K562 treated with DMSO at 1 percent for 12 hours (cell line): ENCODE data around the gene ENDOG. TPM values are rescaled to one million over a fixed set of nuclear protein-coding genes. Genes with fewer than 3 reads are reported as not detected.

Source experiments
- total RNA-seq: library from RNA; unstranded; fragments of 300-600 nt; gene quantifications from 2 replicates; pipeline ENCODE4 v1.2.3, GENCODE V29; 2022; ENCODE audit not compliant: insufficient read depth

The ENDOG gene
- 124 and 190 TPM in 2 replicates for total RNA-seq

GRCh38 chr9:128818099-128818838 is at the start of gene ENDOG:
Gene ENDOG, plus strand, starts transcription at chr9:128818500. Its CDS starts 185 bp downstream, at chr9:128818685.

GRCh38 chr9:128771745-128772519 is 46.4 kb upstream of the ENDOG start, which contains the start of gene ZER1:
Gene ZER1, minus strand, starts transcription at chr9:128771927. Its CDS starts 16,362 bp downstream, at chr9:128755565.

DNA sequence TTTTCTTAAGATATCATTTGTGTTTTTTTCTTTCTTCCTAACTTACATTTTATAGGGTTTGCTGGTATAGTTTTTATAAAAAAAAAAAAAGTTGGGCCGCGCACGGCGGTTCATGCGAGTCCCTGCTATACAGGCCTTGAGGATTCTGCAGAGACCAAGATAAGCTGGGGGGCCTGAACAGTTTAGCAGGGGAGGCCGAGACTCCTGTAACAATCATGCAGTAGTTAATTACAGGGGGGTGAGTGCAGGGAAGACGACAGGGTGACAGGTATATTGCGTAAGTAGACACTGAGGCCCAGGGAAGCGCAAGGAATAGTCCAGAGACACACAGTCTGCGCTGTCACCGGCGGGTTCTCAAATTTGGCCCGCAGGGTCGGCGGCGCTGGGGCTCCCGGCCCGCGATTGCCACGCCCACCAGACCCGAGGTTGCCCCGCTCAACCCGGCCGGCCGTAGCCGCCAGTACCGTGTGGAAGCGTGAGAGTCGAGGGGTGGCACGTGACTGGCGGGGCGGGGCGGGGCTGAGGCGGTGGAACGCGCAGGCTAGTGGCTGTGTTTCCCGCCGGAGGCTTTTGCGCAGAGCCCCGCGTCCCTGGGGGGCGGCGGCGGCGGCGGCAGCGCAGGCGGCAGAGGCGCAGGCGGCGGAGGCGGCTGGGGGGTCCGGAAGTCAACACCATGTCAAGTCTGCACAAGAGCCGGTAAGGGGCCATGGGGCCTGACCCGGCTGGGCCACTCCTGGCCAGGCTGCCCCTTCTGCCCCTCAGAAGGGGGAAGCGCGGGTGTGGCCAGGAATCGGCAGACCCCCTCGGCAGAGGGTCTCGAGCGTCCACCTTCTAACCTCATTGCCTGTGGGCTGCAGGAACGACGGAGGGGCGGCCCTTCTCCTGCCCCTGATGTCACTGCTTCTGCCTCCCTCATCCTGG is 31.4 kb upstream of the ENDOG start, which contains the start of gene TBC1D13:
Gene TBC1D13 (plus strand): TSS at position 573 of the 921 bp plus-strand sequence. CDS start 101 bp downstream, at position 674.

DNA sequence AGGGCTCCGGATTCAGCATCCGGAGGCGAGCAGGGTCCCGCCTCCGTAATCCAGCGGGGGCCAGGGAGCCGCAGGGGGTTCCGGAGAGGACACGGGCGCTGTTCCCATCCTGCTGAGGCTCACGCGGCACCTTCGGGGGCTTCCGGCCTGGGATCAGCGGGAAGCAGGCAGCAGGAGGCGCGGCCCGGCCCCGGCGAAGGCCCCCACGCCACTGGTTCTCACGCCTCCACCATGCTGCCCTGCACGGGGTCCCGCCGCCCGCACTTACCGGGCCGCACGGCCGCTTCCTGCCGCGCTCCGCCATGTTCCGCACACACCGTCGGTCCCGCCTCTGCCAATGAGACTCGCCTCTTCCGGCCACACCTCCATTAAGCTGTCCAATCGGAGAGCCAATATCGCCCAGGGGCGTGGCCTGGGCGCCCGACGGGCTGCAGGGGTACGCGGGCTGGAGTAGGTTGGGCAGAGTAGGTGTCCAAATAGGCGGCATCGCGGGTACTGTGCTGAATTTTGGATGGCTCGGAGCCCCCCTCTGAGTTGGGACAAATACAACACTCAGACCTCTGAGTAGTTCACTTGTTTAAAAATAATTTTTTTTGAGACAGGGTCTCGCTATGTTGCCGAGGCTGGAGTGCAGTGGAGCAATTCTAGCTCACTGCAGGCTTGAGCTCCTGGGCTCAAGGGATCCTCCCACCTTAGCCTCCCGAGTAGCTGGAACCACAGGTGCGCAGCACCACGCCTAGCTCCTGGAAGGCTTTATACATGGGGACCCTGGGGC is 11.4 kb downstream of the ENDOG start, which contains the start of gene SPOUT1:
Gene SPOUT1 (minus strand): TSS at position 318 of the 775 bp plus-strand sequence. CDS start 14 bp downstream, at position 304.

Other genes with a start within 250 kb of the ENDOG start
- 175 and 190 TPM in 2 replicates for gene DYNC2I2, start 161.7 kb upstream of the ENDOG start, total RNA-seq
- gene SET, start 129.3 kb upstream of the ENDOG start, total RNA-seq, result 172 and 390 TPM in 2 replicates
- 28.5 and 37.6 TPM in 2 replicates for gene PKN3, start 116.0 kb upstream of the ENDOG start, total RNA-seq
- gene ZDHHC12, start 94.4 kb upstream of the ENDOG start, total RNA-seq, result 58.5 and 76.0 TPM in 2 replicates
- 20.0 and 45.8 TPM in 2 replicates for gene ZER1, start 46.6 kb upstream of the ENDOG start, total RNA-seq
- gene TBC1D13, start 31.2 kb upstream of the ENDOG start, total RNA-seq, result 21.6 and 48.2 TPM in 2 replicates
- gene SPOUT1, start 11.3 kb downstream of the ENDOG start, total RNA-seq, result 19.3 and 30.7 TPM in 2 replicates
- 16.6 and 21.0 TPM in 2 replicates for gene KYAT1, start 63.5 kb downstream of the ENDOG start, total RNA-seq
- gene LRRC8A, start 63.6 kb downstream of the ENDOG start, total RNA-seq, result 17.4 and 38.0 TPM in 2 replicates
- 2.3 TPM in 1 of 2 replicates, not detected in the other for gene PHYHD1, start 102.5 kb downstream of the ENDOG start, total RNA-seq
- gene DOLK, start 129.1 kb downstream of the ENDOG start, total RNA-seq, result 14.8 and 20.1 TPM in 2 replicates
- 26.6 and 71.0 TPM in 2 replicates for gene NUP188, start 129.2 kb downstream of the ENDOG start, total RNA-seq
- gene SH3GLB2, start 209.8 kb downstream of the ENDOG start, total RNA-seq, result 52.4 and 58.2 TPM in 2 replicates
- gene MIGA2, start 218.1 kb downstream of the ENDOG start, total RNA-seq, result 14.9 and 35.6 TPM in 2 replicates